Kidney tubule cell (primary cell): Measurements from ENCODE around the gene TGIF1.

ENCODE experiments used
- DNase-seq: peaks from one replicate; pipeline ENCODE4 v3.0.0-alpha.2; 2018; ENCODE audit warnings: low spot score

Gene TGIF1

DNA sequence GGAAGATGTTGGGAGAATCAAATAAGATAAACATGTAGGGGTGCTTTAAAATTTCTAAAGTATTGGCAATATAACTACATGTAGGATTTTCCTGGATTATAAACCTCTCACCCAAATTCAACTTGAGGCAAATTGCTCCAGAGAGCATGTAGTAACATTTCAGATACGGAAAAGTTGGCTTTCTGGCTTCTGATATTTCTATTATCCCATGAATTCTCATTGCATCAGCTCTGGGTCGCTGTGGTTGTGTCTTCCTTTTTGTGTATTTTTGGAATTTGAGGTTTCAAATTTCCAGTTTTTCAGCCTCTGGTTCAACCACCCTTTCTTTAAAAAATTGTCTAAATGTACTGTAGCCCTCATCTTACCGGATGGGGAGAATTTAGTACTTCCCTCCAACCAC is 32.3 kb downstream of the TGIF1 start:
- no peak for DNase-seq

DNA sequence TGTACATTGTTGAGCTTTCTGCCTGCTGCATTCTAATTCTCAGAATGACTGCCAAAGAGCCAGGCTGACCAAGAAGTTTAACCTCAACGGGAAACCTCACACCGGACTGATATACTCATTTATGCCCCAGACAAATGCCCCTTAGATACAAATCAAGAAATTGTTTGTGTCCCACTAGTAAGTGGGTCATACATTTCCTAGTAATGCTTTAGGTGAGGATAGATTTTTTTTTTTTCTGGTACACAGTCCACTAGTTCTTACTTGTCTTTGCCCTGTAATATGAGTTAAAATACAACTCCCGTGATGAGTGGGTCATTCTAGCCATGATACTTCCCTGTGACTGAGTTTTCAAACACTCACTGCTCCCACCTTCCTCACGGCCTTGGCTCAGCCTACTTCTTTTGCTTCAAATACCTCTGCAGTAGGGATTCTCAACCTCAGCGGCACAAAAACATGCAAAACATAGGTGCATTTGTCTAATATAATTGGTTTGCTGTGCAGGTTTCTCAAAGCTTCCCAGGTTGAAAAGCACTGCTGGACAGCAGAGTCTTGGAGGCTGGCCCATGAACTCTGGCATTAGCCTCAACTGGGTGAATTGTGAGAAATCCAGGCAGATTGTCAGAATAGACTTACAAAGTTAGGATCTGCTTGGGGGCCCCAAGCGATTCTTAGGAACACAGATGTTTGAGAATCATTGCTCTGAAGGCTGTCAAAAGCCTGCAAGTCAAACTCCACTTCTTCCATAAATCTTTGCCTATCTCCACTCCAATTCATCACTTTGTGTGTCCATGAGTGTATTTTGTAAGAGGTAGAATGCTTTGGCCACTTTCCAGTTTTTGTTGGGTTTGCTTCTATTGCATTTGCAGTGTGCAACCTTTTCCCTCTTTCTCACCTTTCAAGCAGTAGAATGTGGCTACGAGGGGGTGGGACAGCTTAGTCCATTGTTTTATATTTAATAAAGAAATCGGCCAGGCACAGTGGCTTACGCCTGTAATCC is 35.5 kb downstream of the TGIF1 start:
- DNase-seq = peak; percentile 55

DNA sequence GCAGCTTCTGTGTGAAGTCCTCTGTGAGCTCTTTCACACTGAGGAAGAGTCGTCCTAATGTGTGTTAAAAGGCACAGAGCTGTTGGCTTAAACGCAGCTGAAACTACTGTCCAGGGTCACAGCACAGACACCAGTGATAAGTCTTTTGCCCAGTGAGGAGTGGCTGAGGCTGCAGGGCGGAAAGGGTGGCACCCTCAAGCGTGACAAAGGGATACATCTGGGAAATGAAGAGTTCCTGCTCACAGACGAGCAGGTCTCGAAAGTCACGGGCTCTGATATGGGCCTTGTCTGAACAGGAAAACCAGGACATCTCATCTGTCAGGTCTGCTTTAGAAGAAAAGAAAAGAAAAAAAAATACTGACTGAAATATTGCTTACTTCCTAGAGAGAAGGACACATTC is 36.5 kb downstream of the TGIF1 start:
- no peak for DNase-seq

DNA sequence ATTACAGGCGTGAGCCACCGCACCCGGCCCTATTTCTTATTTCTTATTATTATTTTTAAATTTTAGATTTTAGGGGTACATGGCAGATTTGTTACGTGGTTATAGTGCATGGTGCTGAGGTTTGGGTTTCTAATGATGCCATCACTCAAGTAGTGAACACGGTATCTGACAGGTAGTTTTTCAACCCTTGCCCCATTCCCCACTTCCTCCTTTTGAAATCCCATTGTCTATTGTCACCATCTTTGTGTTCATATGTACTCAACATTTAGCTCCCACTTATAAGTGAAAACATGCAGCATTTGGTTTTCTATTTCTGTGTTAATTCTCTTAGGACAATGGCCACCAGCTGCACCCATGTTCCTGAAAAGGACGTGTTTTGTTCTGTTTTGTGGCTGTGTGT is 39.5 kb downstream of the TGIF1 start:
- no peak for DNase-seq

DNA sequence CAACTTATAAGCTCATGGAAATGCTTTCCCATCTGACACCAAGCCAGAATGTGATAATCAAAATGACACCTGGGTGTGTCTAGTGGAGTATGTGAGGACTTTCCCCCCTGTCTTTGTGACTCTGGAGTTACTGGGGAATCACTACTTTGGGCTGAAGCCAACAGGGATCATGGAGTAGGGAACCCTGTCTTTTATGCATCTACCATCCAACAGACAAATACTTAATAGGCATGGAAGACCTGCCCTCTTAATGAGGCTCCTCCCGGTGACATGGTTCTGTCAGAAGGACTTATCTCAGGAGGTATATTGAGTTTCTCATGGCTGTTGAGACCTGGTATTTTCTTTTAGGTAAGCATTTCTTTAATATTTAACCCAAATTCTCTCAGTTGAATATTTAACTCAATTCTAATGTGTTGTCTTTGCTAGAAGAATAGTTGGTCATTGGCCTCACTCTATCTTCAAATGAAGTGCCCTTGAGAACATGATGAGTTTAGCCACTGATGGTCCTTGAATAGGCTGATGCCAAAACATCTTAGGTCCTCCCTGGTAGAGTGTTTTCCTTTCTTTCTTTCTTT is 42.1 kb downstream of the TGIF1 start:
- DNase-seq = peak; percentile 60

DNA sequence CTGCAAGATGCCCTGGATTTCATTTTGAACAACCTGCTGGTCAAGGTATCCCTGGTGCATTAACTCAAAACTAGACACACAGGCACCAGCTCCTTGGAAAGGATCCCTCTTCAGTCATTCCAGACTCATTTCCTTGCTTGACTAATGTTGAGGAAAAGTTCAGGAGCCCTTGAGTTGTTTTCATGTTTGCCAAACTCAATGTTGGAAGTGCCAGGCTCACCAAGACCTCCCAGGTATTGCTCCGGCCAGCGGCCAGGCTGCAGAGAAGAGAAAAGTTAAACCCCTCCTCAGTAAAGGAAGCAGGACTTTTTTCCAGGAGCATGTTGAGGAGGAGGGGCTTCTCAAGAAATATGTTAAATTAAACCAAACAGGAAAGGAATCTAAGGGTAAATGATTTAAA is 42.7 kb downstream of the TGIF1 start:
- no peak for DNase-seq

DNA sequence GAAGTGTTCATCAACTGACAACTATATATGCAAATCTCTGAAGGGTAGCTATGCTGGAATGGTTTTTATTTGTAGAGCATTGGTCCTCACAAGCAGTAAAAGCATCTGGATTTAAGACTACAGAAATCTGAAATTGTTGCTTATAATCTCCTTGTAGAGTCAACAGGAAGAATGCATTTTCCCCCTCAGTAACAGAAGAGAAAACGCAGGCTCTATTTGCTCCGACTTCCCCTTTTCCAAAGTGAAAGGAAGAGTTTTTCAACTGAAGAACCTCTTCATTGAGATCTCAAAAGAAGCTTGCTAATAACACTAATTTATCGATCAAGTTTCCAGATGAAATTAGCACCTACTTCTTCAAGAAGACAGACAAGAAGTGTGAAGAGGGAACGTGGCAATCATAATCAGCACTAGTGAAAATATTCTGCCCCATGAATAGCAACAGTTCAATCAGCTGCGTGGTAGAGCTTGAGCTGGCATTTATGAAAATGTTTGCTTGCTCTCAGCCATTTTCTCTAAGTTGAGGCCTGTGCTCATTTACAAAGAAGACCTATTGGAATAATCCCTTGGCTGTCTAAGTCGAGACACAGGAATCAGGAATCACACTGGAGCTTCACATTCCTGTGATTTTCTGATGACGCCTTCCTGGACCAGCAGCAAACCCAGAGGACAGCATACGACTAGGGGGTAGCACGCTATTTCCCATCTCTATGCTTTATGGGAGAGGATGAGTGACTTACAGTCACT is 43.7 kb downstream of the TGIF1 start:
- no peak for DNase-seq

DNA sequence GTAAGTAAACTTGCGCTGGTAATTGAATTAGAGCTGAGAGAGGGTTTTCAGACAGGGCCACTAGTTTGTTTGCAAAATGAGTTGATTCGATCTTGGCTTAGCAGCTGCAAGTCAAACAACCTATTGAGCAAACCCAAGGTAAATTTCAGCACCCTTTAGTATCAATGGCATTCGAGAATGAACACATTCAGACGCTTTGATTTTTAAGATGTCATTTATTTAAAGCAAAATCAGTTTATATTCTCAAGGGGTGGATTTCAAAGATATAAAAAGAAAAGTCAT is 44.2 kb downstream of the TGIF1 start:
- DNase-seq = no peak

DNA sequence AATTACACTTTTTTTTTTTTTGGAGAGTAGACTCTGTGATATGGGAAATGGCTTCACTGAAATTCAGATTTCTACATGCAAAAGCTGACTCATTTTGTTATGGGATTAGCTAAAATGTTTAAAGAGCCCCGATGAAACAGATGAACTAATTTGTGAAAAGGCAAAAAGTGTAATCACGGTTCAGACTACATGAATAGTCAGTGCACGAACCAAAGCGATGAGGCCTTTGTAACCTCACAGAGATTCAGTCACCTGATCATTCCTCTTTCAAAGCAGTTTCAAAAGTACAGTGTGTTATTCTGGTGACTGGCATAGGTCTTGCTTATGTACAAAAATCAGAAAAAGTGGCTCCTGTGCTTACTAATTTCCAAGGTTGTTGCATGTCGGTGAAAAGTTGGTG is 44.6 kb downstream of the TGIF1 start:
- no peak for DNase-seq

DNA sequence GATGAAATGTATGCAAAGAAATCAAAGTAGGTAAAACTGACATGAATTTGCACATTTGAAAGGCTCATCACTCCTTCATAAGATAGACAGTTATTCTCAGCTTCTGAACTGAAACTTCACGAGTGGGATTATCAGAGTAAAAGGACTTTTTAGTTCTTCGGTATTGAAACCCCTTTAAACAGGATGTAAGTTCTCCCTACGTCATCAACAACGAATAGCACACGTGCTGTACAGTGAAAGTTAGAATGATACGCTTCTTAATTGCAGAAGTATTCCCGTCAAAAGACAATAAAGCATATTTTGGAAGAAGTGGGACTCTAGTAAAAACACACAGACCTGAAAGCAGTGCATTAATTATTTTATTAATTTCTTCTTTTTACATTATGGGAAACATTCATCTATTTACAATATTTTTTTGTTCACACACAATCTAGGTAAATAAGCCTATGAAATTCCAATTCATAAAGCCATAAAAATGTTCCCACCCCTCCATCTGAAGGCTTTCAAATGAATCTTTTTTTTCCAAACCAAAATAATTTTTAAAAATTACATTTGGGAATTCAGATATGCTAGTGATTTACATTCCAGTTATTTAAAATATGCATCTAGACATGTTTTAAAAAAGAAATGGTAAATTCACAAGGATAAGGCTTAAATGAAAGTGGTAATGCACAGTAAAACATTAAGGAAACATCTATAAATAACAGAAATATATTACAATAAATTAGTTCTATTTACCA is 45.9 kb downstream of the TGIF1 start:
- DNase-seq = no peak

DNA sequence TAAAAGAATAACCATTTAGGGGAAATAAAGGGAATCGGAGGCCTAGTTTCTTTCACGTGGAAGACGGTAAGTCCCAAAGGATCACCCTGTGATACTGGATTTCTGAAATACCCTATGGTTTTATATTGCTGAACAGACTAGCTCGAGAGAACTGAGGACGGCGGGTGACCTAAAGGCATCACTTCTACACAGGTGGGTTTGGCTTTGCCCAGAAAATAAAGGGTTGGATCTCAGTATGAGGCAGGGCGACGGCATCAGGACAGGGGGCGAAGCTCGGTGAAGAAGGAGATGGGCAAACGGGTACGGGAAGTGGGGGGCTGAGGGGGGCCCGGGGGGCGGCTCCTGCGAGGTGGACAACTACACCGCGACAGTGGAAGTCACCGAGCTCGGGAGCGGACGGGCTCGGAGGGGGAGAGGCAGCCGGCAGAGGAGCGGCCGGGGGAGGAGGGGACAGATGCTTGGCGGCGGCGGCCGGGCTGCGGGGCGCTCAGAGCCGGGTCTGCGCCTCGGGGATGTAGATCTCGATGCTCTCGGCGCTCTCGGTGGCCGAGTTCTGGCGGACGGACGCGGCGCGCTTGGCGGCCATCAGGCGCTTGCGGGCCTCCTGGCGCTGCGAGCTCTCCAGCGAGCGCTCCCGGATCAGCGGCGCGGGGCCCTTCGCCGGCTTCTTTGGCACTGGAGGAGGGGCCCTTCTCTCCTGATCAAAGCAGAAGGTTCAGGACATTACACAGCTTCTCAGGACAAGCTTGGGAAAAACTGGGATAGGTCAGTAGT is 48.9 kb downstream of the TGIF1 start:
- DNase-seq = peak; percentile 35

DNA sequence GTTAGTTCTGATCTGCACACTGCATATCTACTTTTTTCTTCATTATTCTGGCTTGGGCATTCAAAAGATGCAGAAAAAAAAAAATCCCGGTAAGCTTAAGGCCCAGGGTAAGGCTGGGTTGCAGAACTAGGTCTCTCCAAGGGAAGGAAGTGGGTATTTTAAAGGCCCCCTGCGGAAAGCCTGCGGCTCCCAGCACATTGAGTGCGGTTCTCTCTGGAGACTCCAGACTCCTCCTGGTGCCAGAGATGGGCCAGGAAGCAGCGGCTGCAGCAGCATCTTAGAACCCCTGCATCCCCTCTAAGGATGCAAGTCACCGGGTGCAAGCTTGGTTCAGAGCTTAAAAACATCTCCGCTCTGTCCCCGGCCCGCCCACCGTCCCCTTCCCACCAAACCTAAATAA is 49.5 kb downstream of the TGIF1 start:
- no peak for DNase-seq

DNA sequence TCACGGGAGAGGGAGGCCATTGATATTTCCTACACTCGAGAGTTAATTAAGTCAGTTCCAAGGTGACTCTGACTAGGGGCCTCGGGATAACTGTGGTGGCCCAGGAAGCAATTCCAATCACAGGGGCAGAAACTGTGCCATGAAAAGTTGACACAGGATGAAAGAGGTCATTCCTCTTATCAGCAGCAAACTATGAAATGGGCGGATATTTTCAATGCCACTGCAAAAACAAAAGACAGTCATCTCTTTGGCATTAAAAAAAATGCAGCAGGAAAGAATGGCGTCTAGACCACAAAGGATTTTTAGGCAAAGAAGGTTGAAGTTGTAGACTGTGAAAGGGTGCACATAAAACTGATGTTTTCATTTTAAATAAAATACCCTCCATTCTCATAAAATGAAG is 50.0 kb downstream of the TGIF1 start:
- no peak for DNase-seq

DNA sequence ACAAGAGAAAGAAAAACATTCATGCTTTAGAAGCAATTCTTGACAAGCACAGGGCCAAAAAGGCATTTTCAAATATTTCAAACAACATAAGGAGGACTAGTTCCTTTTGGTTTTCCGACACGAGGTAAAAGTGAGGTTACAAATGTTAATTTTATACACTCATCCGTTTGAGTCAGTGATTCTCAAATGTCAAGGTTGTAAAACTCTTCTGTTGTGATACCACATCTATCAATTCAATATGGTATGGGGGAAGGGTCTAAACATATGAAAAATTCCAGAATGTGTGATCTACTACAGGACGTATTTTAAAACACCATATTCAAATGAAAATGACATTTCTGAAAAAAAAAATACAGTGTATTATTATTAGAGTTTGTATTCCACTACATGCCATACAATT is 52.7 kb downstream of the TGIF1 start:
- DNase-seq = no peak

DNA sequence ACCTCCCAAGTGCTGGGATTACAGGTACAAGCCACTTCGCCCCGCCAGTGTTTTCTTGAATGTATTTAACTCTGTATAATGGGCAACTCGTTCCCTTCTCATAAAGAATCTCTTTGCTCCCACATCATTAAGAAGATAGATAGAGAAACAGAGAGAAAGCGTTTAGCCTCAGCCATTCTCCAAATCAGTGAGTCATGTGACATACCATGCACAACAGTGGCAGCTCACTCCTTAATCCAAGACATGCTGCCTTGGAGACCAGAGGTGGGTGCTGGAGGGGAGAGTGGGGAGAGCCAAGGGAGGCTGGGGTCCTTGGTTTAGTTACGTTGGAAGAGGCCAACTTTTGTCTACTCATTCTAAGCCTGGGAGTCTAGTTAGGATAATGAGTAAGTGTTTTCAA is 54.7 kb downstream of the TGIF1 start:
- no peak for DNase-seq

DNA sequence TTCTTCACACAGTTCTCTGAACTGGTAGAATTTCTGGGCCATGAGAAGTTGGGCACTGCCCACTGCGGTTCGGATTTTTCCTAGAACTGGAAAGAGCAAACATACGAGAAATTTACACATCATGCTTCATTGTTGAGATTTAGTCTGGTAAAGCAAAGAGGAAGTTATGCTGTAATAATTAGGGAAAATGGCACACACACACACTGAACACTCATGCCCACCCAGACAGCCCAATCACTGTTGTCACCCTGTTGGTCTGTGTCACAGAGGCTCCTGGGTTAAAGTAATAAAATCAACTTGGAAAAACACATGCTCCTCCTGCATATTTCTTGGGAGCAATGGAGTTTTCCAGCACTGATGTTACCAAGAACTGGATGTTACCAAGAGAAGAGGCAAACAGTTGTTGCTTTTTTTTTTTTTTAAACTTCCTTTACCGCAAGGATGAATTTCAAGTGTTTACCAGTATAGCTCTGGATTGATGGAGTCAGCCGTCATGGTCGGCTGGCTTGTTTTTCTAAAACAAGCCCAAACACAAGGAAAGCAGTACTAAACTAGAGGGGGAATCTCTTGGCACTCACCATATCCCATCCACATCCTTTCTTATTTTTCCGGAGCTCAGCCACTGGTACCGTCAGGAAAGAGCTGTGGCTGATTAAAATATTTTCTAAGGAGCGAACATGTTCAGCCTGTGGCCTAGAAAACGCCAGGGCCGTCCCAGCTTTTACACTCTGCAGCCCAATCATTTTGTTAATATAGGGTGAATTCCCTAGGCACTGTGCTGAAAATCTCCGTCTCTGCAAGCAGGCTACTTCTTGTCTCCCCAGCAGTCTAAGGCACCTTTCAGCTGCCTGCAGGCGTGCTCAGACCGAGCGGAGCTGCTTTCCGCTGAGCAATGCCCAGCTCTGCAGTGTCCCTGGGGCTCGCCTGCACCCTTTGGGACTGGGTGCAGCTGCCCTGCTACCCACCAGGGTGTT is 58.9 kb downstream of the TGIF1 start:
- DNase-seq = peak; percentile 63
